Mesodermal cell (in vitro differentiated cells): ENCODE data around the gene CKB.

Source experiments
- H3K27ac ChIP-seq: 2 replicates; pipeline ENCODE4 v1.7.0; 2013; ENCODE audit warnings: mild to moderate bottlenecking, low read depth, low read length, moderate library complexity; ENCODE audit not compliant: severe bottlenecking
- H3K36me3 ChIP-seq: 2 replicates; pipeline ENCODE4 v1.7.1; 2013; ENCODE audit warnings: mild to moderate bottlenecking, low read length, moderate library complexity; ENCODE audit not compliant: control insufficient read depth, insufficient read depth
- H3K4me1 ChIP-seq: one replicate; pipeline ENCODE4 v1.7.1; 2013; ENCODE audit warnings: mild to moderate bottlenecking, low read length; ENCODE audit not compliant: insufficient read depth, control insufficient read depth, poor library complexity, severe bottlenecking
- H3K4me3 ChIP-seq: 2 replicates; pipeline ENCODE4 v1.7.0; 2013; ENCODE audit warnings: low read length, control low read depth, mild to moderate bottlenecking; ENCODE audit not compliant: insufficient read depth, poor library complexity, severe bottlenecking; ENCODE audit errors: extremely low read depth
- H3K9me3 ChIP-seq: 2 replicates; pipeline ENCODE4 v1.7.1; 2013; ENCODE audit warnings: mild to moderate bottlenecking, low read length, moderate library complexity; ENCODE audit not compliant: control insufficient read depth
- WGBS, 2 experiments: methylation state at CpG; one replicate each; pipeline ENCODE4 v1.1.5; 2013; ENCODE audit warnings: missing lambda C conversion rate in 2 of 2; ENCODE audit not compliant: insufficient coverage in 2 of 2; 5-methylcytosine and 5-hydroxymethylcytosine counted together

CKB gene

DNA sequence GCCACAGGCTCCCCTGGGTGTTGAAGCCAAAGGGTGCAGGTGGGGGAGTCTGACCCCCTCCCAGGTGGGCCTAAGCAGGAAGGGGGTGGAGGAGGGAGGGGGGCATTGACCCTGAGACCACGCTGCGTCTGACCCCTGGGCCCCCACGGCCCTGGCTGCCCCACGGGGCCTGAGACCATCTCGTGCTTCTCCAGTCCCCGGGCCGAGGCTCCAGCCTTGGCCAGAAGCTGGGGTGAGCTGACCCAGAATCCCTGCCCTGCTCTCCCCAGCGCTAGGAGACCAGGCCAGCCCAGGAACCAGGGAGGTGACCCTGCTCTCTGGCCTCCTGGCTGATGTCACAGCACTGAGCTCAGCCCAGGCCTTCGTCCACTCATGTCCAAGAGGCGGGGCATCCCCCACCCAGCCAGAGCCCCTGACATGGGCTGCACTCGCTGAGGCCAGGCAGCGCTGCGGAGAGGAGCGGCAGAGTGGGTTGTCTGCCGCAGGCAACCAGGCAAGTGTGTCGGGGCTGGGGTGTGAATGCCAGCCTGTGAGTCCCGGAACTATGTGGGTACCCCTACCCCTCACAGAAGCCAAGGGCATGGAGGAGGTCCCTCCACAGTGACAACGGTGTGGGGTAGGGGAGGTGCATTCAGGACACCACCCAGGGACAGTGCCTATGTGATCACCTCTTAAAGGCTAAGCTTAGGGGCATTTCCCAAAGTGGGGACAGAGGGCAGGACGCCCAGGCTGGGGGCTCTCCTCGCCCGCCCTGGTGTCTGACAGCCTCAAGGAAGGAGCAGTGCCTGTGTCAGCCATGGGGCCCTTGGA is 12.7 kb upstream of the CKB start:
- 93 to 95% methylated on average over 15 to 21 of the region's 21 CpGs for WGBS, 2 experiments
- no peak overlapping the region for H3K4me3 ChIP-seq
- no peak overlapping the region for H3K27ac ChIP-seq
- H3K4me1 ChIP-seq: peaks cover 4% of the 10 kb centered on the region
- H3K9me3 ChIP-seq: no peaks in the 10 kb centered on the region
- peaks cover 17% of the 10 kb centered on the region for H3K36me3 ChIP-seq

GRCh38 chr14:103534576-103535061 is 12.0 kb upstream of the CKB start:
- Histone ChIP-seq H3K36me3 (peaks cover 19% of the 10 kb centered on the region), H3K27ac (no peak overlapping the region), H3K4me3 (no peak overlapping the region), H3K4me1 (no peaks in the 10 kb centered on the region), H3K9me3 (no peaks in the 10 kb centered on the region)
- WGBS, 2 experiments: 95 to 97% methylated on average over 21 to 22 of the region's 22 CpGs

- no peaks in the 10 kb centered on the region for H3K9me3 ChIP-seq
- H3K27ac ChIP-seq: no peak overlapping the region
- WGBS, 2 experiments: 94 to 95% methylated on average over 24 to 25 of the region's 25 CpGs
- H3K4me3 ChIP-seq: no peak overlapping the region
- H3K4me1 ChIP-seq: no peaks in the 10 kb centered on the region
- peaks cover 19% of the 10 kb centered on the region for H3K36me3 ChIP-seq
Observed at GRCh38 chr14:103533999-103534575, 11.5 kb upstream of the CKB start.

DNA sequence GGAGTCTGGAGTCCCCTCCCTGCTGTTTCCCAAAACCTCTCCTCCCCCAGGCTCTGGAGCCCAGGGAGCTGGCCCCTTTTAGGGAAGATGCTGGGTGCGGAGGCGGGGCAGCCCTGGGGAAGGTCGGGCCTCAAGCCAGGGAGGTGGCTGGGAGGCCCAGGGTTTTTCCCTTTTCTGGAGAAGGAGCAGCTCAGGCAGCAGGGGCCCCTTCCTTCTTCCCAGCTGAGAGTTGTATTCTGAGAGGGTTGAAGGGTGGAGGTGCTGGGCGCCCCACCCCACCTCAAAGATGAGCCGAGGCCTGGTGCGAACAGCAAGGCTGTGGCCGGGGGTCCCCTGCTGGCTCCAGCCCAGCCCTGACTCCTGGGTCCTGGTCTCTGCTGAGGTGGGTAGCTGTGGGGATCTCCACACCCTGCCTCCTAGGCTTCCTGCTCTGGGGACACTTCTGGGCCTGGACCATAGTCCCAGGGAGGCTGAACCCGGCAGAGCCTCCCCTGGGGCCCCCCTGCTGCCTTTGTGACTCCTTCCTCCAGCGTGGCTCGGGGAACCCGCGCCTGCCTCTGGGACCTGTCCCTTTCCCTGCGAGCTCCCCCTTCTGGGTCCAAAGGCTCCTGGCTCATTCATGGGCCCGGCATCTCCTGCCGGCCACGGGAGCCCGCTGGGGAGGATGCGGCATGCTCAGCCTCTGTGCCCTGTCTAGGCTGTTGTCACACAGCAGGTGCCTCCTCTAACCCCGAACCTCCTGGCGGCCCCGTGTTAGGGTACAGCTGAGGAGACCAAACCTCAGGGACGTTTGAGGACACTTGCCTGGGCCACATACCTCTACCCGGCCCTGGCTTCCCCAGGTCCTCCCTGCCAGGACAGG is 10.7 kb upstream of the CKB start:
- H3K4me3 ChIP-seq: no peak overlapping the region
- H3K9me3 ChIP-seq: no peaks in the 10 kb centered on the region
- H3K4me1 ChIP-seq: peaks cover 2% of the 10 kb centered on the region
- H3K27ac ChIP-seq: no peak overlapping the region
- 92 to 94% methylated on average over 18 to 23 of the region's 23 CpGs for WGBS, 2 experiments
- H3K36me3 ChIP-seq: peaks cover 19% of the 10 kb centered on the region

DNA sequence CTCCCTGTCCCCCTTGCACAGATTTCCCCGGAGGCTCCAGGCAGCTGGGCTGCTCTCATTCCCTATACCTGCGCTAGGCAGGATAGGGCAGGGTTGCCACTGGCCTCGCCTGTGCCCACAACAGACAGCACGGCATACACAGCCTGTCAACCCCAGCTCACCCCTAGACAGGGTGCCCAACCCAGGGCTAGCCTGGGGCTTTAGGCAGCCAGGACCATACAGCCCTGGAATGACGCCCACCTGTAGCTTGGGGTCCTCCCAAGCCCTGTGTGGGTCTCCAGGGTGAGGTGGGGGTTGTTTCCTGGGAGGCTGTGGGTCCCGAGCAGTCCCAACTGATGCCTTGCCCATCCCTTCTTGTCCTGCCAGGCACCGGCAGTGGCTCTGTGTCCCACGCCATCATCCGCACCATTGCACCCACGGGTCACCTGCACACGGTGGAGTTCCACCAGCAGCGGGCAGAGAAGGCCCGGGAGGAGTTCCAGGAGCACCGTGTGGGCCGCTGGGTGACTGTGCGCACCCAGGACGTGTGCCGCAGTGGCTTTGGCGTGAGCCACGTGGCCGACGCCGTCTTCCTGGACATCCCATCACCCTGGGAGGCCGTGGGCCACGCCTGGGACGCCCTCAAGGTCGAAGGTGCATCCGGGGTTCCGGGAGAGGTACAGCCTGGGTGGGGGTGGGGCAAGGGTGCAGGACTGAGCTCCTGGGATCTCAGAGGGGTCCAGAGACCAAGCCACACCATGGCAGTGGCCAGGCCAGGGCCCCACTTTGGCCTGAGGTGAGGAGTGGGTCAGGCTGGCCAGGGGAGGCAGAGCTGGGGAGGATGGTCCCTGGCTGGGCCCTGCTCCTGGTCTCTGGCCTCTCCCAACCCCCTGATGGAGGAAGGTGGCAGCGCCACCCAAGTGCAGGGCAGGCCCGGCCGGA is 9.8 kb upstream of the CKB start:
- Histone ChIP-seq H3K27ac (no peak overlapping the region), H3K9me3 (no peaks in the 10 kb centered on the region), H3K4me3 (no peak overlapping the region), H3K36me3 (peaks cover 19% of the 10 kb centered on the region), H3K4me1 (peaks cover 11% of the 10 kb centered on the region)
- WGBS, 2 experiments: 93 to 96% methylated on average over 22 to 32 of the region's 32 CpGs

- no peak overlapping the region for H3K4me3 ChIP-seq
- H3K36me3 ChIP-seq: peaks cover 19% of the 10 kb centered on the region
- H3K9me3 ChIP-seq: no peaks in the 10 kb centered on the region
- peaks cover 14% of the 10 kb centered on the region for H3K4me1 ChIP-seq
- WGBS, 2 experiments: 97 to 98% methylated on average over 11 to 15 of the region's 15 CpGs
- H3K27ac ChIP-seq: no peak overlapping the region
Observed at GRCh38 chr14:103531421-103532215, 9.0 kb upstream of the CKB start.

DNA sequence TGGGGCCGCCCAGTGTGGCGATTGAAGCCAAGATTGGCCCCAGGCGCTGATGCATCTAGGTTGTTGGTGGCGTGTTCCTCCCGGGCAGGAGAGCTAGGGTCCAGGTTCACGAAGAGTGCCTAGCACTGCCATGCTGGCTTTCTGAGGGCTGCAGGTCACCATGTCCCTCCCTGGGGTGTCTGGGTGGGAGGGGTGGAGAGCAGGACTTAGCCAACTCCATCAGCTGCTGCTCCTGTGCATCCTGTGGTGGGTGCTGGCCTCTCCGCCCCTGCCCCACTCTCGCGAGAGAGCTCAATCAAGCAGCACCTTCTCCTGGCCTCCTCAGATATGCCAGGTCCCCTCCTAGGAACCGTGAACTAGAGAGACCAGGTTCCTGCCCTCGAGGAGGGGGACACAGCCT is 8.2 kb upstream of the CKB start:
- no peaks in the 10 kb centered on the region for H3K9me3 ChIP-seq
- peaks cover 14% of the 10 kb centered on the region for H3K4me1 ChIP-seq
- H3K27ac ChIP-seq: no peak overlapping the region
- WGBS, 2 experiments: 91 to 94% methylated on average over 9 to 10 of the region's 11 CpGs
- H3K4me3 ChIP-seq: no peak overlapping the region
- peaks cover 19% of the 10 kb centered on the region for H3K36me3 ChIP-seq

DNA sequence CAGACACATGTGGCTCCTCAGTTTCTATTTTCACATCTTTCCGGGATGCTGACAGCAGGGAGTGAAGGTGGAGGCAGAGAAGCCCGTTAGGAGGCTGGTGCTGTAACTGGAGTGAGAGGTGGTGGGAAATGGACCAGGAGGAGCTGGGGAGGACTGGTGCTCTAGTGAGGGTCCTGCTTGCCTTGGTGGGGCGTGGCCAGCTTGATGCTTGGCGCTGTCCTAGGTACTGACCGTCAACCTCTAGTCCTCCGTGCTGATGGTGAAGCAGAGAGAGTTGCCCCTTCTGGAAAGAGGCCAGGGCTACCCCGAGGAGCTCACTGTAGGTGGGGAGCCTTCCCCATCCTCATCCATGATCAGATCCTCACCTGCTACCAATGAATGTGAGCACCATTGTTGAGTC is 7.8 kb upstream of the CKB start:
- Histone ChIP-seq H3K9me3 (no peaks in the 10 kb centered on the region), H3K4me3 (peak overlapping the region; percentile 86), H3K4me1 (peaks cover 14% of the 10 kb centered on the region), H3K36me3 (peaks cover 15% of the 10 kb centered on the region), H3K27ac (no peak overlapping the region)
- WGBS, 2 experiments: 69 to 78% methylated on average over 6 to 7 of the region's 7 CpGs

DNA sequence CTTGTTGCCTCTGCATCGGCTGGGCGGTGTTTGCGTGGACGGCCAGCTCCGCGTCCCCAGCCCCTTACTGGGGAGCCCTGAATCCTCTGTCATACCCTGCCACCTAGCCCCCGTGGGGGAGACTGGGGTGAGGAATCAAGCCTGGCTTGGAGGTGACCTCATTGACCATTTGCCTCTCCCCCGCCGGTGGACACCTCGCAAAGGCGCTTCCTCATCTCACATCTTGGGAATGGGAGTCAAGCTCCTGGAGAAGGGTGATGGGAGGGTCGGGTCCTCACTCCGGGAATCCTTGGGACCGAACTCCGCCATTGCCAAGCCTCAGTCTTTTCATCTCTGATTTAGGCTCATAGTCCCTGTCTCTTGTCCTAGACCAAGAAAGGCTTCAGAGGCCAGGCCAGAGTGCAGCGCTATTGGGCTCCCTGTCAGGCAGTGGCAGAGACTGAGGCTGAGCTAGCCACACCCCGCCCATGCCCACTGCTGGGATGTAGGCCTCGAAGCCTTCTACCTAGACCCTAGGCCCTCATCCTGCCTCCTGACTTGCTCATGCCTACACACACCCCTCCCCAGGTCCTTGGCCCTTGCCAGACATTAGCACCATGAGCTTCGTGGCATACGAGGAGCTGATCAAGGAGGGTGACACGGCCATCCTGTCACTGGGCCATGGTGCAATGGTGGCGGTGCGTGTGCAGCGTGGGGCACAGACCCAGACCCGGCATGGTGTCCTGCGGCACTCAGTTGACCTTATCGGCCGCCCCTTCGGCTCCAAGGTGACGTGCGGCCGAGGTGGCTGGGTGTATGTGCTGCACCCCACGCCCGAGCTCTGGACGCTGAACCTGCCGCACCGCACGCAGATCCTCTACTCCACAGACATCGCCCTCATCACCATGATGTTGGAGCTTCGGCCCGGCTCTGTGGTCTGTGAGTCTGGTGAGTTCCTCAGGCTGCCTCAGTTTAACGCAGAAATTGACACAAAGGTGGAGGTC is 7.0 kb upstream of the CKB start:
- peaks cover 14% of the 10 kb centered on the region for H3K4me1 ChIP-seq
- H3K36me3 ChIP-seq: peaks cover 13% of the 10 kb centered on the region
- whole genome bisulfite sequencing, 2 experiments: 65 to 68% methylated on average over 34 of the region's 42 CpGs
- H3K4me3 ChIP-seq: peak overlapping the region; percentile 86
- H3K9me3 ChIP-seq: no peaks in the 10 kb centered on the region
- H3K27ac ChIP-seq: peak overlapping the region; percentile 0
